Stimulated activated memory B cell treated with anti-CD40 and anti-IgM and Interleukin-4, amounts not matched to agents 10 μg/mL and 1 μg/mL and 100 μg/mL, for 72 hours (primary cell): ENCODE data around the gene ECSIT.

Experiments
- ATAC-seq: fragments of 150-1000 bp; cut with Tn5 transposase; 2 replicates; pipeline ENCODE4 v1.10.0; 2021
- H3K27ac Mint-ChIP-seq: one replicate; pipeline ENCODE4 v1.8.0; 2022; ENCODE audit warnings: mild to moderate bottlenecking, mixed read lengths
- H3K27me3 Mint-ChIP-seq: one replicate; pipeline ENCODE4 v1.8.0; 2022; ENCODE audit warnings: mixed read lengths
- H3K36me3 Mint-ChIP-seq: one replicate; pipeline ENCODE4 v1.8.0; 2022; ENCODE audit warnings: mixed read lengths
- H3K4me1 Mint-ChIP-seq: one replicate; pipeline ENCODE4 v1.8.0; 2022; ENCODE audit warnings: mixed read lengths
- H3K4me3 Mint-ChIP-seq: one replicate; pipeline ENCODE4 v1.8.0; 2022; ENCODE audit warnings: mild to moderate bottlenecking, moderate library complexity, mixed read lengths
- H3K9me3 Mint-ChIP-seq: one replicate; pipeline ENCODE4 v1.8.0; 2022; ENCODE audit warnings: mixed read lengths

Gene ECSIT

GRCh38 chr19:11457115-11457514 is 71.8 kb downstream of the ECSIT start:
- peaks cover 7% of the 10 kb centered on the region for H3K4me1 Mint-ChIP-seq
- no peak for ATAC-seq
- no peak overlapping the region for H3K4me3 Mint-ChIP-seq
- H3K27ac Mint-ChIP-seq = no peak overlapping the region
- no peaks in the 10 kb centered on the region for H3K9me3 Mint-ChIP-seq
- no peaks in the 10 kb centered on the region for H3K36me3 Mint-ChIP-seq
- peaks cover 43% of the 10 kb centered on the region for H3K27me3 Mint-ChIP-seq

GRCh38 chr19:11456659-11457058 is 72.3 kb downstream of the ECSIT start:
- Mint-ChIP-seq H3K27ac (no peak overlapping the region), H3K36me3 (no peaks in the 10 kb centered on the region), H3K9me3 (no peaks in the 10 kb centered on the region), H3K4me1 (peaks cover 12% of the 10 kb centered on the region), H3K4me3 (no peak overlapping the region), H3K27me3 (peaks cover 45% of the 10 kb centered on the region)
- ATAC-seq = no peak
